Calu3 (cell line): Measurements from ENCODE around the gene ANKRD13C. TPM values are rescaled to one million over a fixed set of nuclear protein-coding genes. Genes with fewer than 3 reads are reported as not detected.
A peak's percentile ranks its signal among the peaks of the same experiment; 100 is the strongest.

ENCODE experiments used
- BruUV-seq: library from RNA; stranded (reverse); fragments of 400-500 nt; replicated peaks from 2 replicates; lab custom pipeline; 2021; lab: Mats Ljungman, UMichigan
- CTCF ChIA-PET: fragments of 300-600 bp; sonication (Branson Sonifier 250); formaldehyde crosslinking; loops from one replicate; lab custom pipeline; 2022; ENCODE audit warnings: antibody characterized with exemption; lab: Charles Lee
- DNase-seq: peaks from one replicate; pipeline ENCODE4 v3.0.0; 2022
- H3K27ac Mint-ChIP-seq: one replicate; pipeline ENCODE4 v1.8.0; 2022; ENCODE audit warnings: mixed read lengths; ENCODE audit not compliant: unreplicated experiment
- H3K27me3 Mint-ChIP-seq: one replicate; pipeline ENCODE4 v1.8.0; 2022; ENCODE audit warnings: mixed read lengths; ENCODE audit not compliant: unreplicated experiment
- H3K36me3 Mint-ChIP-seq: one replicate; pipeline ENCODE4 v1.8.0; 2022; ENCODE audit warnings: mild to moderate bottlenecking, moderate library complexity, mixed read lengths; ENCODE audit not compliant: insufficient read depth, unreplicated experiment
- H3K4me1 Mint-ChIP-seq: one replicate; pipeline ENCODE4 v1.8.0; 2022; ENCODE audit warnings: mild to moderate bottlenecking, low read depth, mixed read lengths; ENCODE audit not compliant: unreplicated experiment
- H3K4me3 Mint-ChIP-seq: one replicate; pipeline ENCODE4 v1.8.0; 2022; ENCODE audit warnings: mild to moderate bottlenecking, low read depth, moderate library complexity, mixed read lengths; ENCODE audit not compliant: unreplicated experiment
- H3K9me3 Mint-ChIP-seq: one replicate; pipeline ENCODE4 v1.8.0; 2022; ENCODE audit warnings: low read depth, mixed read lengths; ENCODE audit not compliant: unreplicated experiment
- CTCF ChIP-seq: fragments of 200-600 bp; IDR thresholded peaks from one replicate; pipeline ENCODE4 v1.8.0; 2022; ENCODE audit warnings: antibody characterized with exemption; ENCODE audit not compliant: unreplicated experiment
- intact Hi-C: fragments of 100-400 bp; cut with micrococcal nuclease; formaldehyde crosslinking; loops from one replicate; pipeline ENCODE4 v1.10.0; 2022; ENCODE audit not compliant: unreplicated experiment
- total RNA-seq: library from RNA; stranded (reverse); gene quantifications from 2 replicates; pipeline ENCODE4 v1.2.3, GENCODE V29; 2022

Gene ANKRD13C
- total RNA-seq, 1 experiment from 2014 or later = 25.2 TPM

GRCh38 chr1:70239940-70240339, 114.6 kb downstream of the ANKRD13C start:
- peaks cover 72% of the 10 kb centered on the region for H3K36me3 Mint-ChIP-seq

GRCh38 chr1:70234733-70235132, 119.8 kb downstream of the ANKRD13C start:
- intact Hi-C loops = no loop called here
- Mint-ChIP-seq H3K27ac (no peak overlapping the region), H3K27me3 (no peaks in the 10 kb centered on the region), H3K9me3 (no peaks in the 10 kb centered on the region), H3K36me3 (peaks cover 70% of the 10 kb centered on the region), H3K4me3 (no peak overlapping the region), H3K4me1 (no peaks in the 10 kb centered on the region)
- no TSS peak for BruUV-seq
- no peak for DNase-seq
- CTCF ChIA-PET = interaction anchor here (1.2 kb wide), 1 partner anchor 176 kb away, joined by 3 read pairs; the partner anchor contains the start of gene CTH
- no peak for TF ChIP-seq CTCF

More at GRCh38 chr1:70239940-70240339, 114.6 kb downstream of the ANKRD13C start:
- H3K4me1 Mint-ChIP-seq = no peaks in the 10 kb centered on the region
- no TSS peak for BruUV-seq
- no peak for TF ChIP-seq CTCF
- CTCF ChIA-PET = no interaction called here
- intact Hi-C loops = loop anchor here (10.0 kb wide), 1 partner anchor 275 kb away; no protein-coding TSS in a partner anchor
- H3K27me3 Mint-ChIP-seq = no peaks in the 10 kb centered on the region
- H3K9me3 Mint-ChIP-seq = no peaks in the 10 kb centered on the region
- no peak overlapping the region for H3K4me3 Mint-ChIP-seq
- DNase-seq = no peak
- H3K27ac Mint-ChIP-seq = no peak overlapping the region

GRCh38 chr1:70231475-70231874, 123.0 kb downstream of the ANKRD13C start:
- no peak for TF ChIP-seq CTCF
- no peak overlapping the region for H3K4me3 Mint-ChIP-seq
- H3K36me3 Mint-ChIP-seq = peaks cover 53% of the 10 kb centered on the region
- no peaks in the 10 kb centered on the region for H3K9me3 Mint-ChIP-seq
- no peak for DNase-seq
- no peak overlapping the region for H3K27ac Mint-ChIP-seq
- H3K4me1 Mint-ChIP-seq = no peaks in the 10 kb centered on the region
- intact Hi-C loops = no loop called here
- H3K27me3 Mint-ChIP-seq = no peaks in the 10 kb centered on the region
- BruUV-seq = no TSS peak
- CTCF ChIA-PET = no interaction called here

GRCh38 chr1:70228670-70229069, 125.9 kb downstream of the ANKRD13C start:
- H3K4me1 Mint-ChIP-seq = peaks cover 12% of the 10 kb centered on the region
- intact Hi-C loops = no loop called here
- H3K9me3 Mint-ChIP-seq = no peaks in the 10 kb centered on the region
- DNase-seq = no peak
- H3K27ac Mint-ChIP-seq = peak overlapping the region; percentile 44
- no peaks in the 10 kb centered on the region for H3K27me3 Mint-ChIP-seq
- no peak for TF ChIP-seq CTCF
- no TSS peak for BruUV-seq
- peaks cover 35% of the 10 kb centered on the region for H3K36me3 Mint-ChIP-seq
- no peak overlapping the region for H3K4me3 Mint-ChIP-seq
- CTCF ChIA-PET = no interaction called here
